ENCODE data around the gene EMC8.

- TF ChIP-seq CTCF (IDR thresholded peaks at IDR 0.05): no peak
- TF ChIP-seq ZFX (IDR thresholded peaks at IDR 0.05; ENCODE audit: borderline replicate concordance): no peak
Measured at GRCh38 chr16:85731179-85731578, 68.2 kb downstream of the EMC8 start.
